Loucy (cell line): Measurements from ENCODE around the gene MAB21L4.

Experiments used
- H2AFZ ChIP-seq: fragments of 200-600 bp; sonication (generic); 2 replicates; pipeline ENCODE4 v1.6.0; 2016; ENCODE audit warnings: antibody characterized with exemption, mild to moderate bottlenecking, low read length, moderate library complexity
- H3F3A ChIP-seq: fragments of 200-600 bp; 2 replicates; pipeline ENCODE4 v1.6.0; 2016; ENCODE audit warnings: antibody characterized with exemption, low read depth, mild to moderate bottlenecking
- H3K27me3 ChIP-seq: fragments of 200-600 bp; sonication (generic); 2 replicates; pipeline ENCODE4 v1.6.1; 2014; ENCODE audit warnings: low read length, mild to moderate bottlenecking; ENCODE audit not compliant: insufficient read depth, poor library complexity, severe bottlenecking
- H3K36me3 ChIP-seq: fragments of 200-600 bp; sonication (generic); 2 replicates; pipeline ENCODE4 v1.6.1; 2016; ENCODE audit warnings: low read length; ENCODE audit not compliant: insufficient read depth
- H3K4me1 ChIP-seq: fragments of 200-600 bp; sonication (generic); 2 replicates; pipeline ENCODE4 v1.5.1; 2014; ENCODE audit warnings: low read length, mild to moderate bottlenecking; ENCODE audit not compliant: insufficient read depth, poor library complexity, severe bottlenecking
- H3K4me2 ChIP-seq: fragments of 200-600 bp; sonication (generic); 2 replicates; pipeline ENCODE4 v1.6.0; 2014; ENCODE audit warnings: antibody characterized with exemption, low read length, low read depth, mild to moderate bottlenecking; ENCODE audit not compliant: poor library complexity, severe bottlenecking
- H3K4me3 ChIP-seq: fragments of 200-600 bp; sonication (generic); 2 replicates; pipeline ENCODE4 v1.5.1; 2014; ENCODE audit warnings: low read length, mild to moderate bottlenecking, mixed read lengths; ENCODE audit not compliant: poor library complexity, severe bottlenecking
- H3K79me2 ChIP-seq: fragments of 200-600 bp; sonication (generic); 2 replicates; pipeline ENCODE4 v1.6.1; 2014; ENCODE audit warnings: low read length; ENCODE audit not compliant: insufficient read depth
- H3K9ac ChIP-seq: fragments of 200-600 bp; sonication (generic); 2 replicates; pipeline ENCODE4 v1.6.0; 2014; ENCODE audit warnings: mild to moderate bottlenecking, low read depth, low read length, moderate library complexity; ENCODE audit not compliant: poor library complexity, severe bottlenecking
- H3K9me2 ChIP-seq: fragments of 200-600 bp; sonication (generic); replicated peaks from 2 replicates; pipeline ENCODE4 v1.6.1; 2016; ENCODE audit warnings: low read depth, low read length, mixed read lengths
- H3K9me3 ChIP-seq: fragments of 200-600 bp; sonication (generic); 2 replicates; pipeline ENCODE4 v1.6.1; 2014; ENCODE audit warnings: mild to moderate bottlenecking, antibody characterized with exemption, low read length, low read depth; ENCODE audit not compliant: insufficient read depth
- H4K20me1 ChIP-seq: fragments of 200-600 bp; sonication (generic); 2 replicates; pipeline ENCODE4 v1.6.0; 2014; ENCODE audit warnings: antibody characterized with exemption, low read length, mild to moderate bottlenecking; ENCODE audit not compliant: insufficient read depth, poor library complexity, severe bottlenecking
- TF ChIP-seq, protein P1 (sequence below): fragments of 200-600 bp; sonication (generic); conservative IDR thresholded peaks from 2 replicates; pipeline ENCODE4 v1.5.1; 2014; ENCODE audit warnings: mild to moderate bottlenecking, antibody characterized with exemption, low read length

MAB21L4 gene

DNA sequence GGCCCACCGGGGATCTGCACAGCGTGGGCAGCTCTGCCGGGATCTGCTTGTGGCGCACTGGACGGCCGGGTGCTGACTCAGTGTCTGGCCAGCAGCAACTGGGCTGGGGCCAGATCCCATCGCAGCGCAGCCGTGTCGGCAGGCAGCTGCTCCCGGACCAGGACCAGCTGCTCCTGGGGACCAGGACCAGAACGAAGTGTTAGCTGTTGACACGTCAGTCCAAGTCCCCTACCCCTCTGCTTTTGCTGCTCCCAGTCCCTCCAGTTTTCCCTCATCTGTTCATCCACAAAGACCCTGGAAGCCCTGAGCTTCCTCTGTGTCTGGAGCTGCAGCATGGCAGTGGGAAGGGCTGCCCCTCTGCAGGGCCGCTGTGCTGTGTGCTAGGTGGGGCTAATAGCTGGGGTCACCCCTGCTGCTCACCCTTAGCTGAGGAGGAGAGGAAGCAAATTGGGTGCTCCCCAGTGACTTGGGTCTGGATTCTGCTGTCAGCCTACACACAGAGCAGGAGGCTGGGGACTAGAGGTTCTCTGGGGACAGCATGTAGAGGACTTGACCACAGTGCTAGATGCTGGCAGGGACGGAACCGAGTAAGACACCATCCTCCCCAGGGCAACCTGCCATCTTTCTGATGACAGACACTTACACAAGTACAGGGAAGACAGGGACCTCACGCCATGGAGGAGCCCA is 59.0 kb downstream of the MAB21L4 start:
- Histone ChIP-seq H3K9ac (no peak overlapping the region), H3K4me3 (no peak overlapping the region), H2AFZ (no peak overlapping the region), H3K36me3 (no peaks in the 10 kb centered on the region), H3F3A (no peaks in the 10 kb centered on the region), H4K20me1 (no peaks in the 10 kb centered on the region), H3K79me2 (no peaks in the 10 kb centered on the region), H3K4me1 (no peaks in the 10 kb centered on the region), H3K4me2 (no peak overlapping the region), H3K27me3 (no peaks in the 10 kb centered on the region), H3K9me2 (no peaks in the 10 kb centered on the region), H3K9me3 (no peaks in the 10 kb centered on the region)
- TF ChIP-seq, protein P1, sequence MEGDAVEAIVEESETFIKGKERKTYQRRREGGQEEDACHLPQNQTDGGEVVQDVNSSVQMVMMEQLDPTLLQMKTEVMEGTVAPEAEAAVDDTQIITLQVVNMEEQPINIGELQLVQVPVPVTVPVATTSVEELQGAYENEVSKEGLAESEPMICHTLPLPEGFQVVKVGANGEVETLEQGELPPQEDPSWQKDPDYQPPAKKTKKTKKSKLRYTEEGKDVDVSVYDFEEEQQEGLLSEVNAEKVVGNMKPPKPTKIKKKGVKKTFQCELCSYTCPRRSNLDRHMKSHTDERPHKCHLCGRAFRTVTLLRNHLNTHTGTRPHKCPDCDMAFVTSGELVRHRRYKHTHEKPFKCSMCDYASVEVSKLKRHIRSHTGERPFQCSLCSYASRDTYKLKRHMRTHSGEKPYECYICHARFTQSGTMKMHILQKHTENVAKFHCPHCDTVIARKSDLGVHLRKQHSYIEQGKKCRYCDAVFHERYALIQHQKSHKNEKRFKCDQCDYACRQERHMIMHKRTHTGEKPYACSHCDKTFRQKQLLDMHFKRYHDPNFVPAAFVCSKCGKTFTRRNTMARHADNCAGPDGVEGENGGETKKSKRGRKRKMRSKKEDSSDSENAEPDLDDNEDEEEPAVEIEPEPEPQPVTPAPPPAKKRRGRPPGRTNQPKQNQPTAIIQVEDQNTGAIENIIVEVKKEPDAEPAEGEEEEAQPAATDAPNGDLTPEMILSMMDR, result no peak
